ENCODE data around the gene CDC42BPB.
"Not testable (repeated sequence)": the region's sequence is repeated elsewhere in the genome, so short reads cannot be mapped to it uniquely, and the experiment has no call there.

DNA sequence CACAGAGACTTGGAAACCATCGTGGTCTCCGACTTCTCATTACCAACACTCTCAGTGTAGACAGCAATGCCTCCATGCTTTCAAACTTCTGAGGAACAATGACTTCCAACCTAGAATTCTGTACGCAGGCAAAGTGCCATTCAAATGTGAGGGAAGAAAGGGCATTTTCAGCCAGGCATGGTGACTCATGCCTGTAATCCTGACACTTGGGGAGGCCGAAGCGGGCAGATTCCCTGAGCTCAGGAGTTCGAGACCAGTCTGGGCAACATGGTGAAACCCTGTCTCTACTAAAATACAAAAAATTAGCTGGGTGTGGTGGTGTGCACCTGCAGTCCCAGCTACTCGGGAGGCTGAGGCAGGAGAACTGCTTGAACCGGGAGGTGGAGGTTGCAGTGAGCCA lies 9.9 kb downstream of the CDC42BPB start:
- TF ChIP-seq, protein P1, sequence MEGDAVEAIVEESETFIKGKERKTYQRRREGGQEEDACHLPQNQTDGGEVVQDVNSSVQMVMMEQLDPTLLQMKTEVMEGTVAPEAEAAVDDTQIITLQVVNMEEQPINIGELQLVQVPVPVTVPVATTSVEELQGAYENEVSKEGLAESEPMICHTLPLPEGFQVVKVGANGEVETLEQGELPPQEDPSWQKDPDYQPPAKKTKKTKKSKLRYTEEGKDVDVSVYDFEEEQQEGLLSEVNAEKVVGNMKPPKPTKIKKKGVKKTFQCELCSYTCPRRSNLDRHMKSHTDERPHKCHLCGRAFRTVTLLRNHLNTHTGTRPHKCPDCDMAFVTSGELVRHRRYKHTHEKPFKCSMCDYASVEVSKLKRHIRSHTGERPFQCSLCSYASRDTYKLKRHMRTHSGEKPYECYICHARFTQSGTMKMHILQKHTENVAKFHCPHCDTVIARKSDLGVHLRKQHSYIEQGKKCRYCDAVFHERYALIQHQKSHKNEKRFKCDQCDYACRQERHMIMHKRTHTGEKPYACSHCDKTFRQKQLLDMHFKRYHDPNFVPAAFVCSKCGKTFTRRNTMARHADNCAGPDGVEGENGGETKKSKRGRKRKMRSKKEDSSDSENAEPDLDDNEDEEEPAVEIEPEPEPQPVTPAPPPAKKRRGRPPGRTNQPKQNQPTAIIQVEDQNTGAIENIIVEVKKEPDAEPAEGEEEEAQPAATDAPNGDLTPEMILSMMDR (IDR thresholded peaks at IDR 0.05; ENCODE audit: insufficient read depth, low read length, poor library complexity, severe bottlenecking): not testable (repeated sequence)
- not testable (repeated sequence) for TF ChIP-seq EZH2phosphoT487 (conservative IDR thresholded peaks at IDR 0.05; ENCODE audit: low read length)

All from SU-DHL-6 (cell line).